ENCODE results near the gene GRIP1. TPM values are rescaled to one million over a fixed set of nuclear protein-coding genes. Genes with fewer than 3 reads are reported as not detected.

Gene GRIP1
- total and polyA plus RNA-seq, 2 donors from 2014 or later: 3.9 to 18.4 TPM

DNA sequence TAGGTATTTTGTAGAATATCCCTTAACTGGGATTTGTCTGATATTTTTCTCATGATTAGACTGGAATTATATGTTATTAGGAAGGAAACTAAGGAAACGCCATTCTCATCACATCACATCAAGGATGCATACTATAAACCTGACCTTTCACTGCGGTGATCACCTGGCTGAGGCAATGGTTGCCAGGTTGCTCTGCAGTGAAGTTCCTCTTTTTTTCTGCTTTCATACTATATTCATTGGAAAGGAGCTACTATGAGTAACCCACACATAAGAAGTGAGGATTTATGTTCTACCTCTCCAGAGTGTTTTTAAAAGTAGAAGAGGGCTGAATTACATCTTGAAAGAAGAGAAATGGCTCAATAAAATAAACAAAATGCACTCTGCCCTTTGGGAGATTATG lies 31.0 kb upstream of the GRIP1 start:
- DNase-seq (no peak), FAIRE-seq (no peak)
- no peak overlapping the region for H3K27ac ChIP-seq (ENCODE audit: low read depth in 2 of 2, low read length in 2 of 2)
- no peak overlapping the region for H3K9ac ChIP-seq (ENCODE audit: low read length in 3 of 3)
- no peaks in the 10 kb centered on the region for H3K9me3 ChIP-seq (ENCODE audit: control insufficient read depth in 2 of 3, insufficient read depth in 1 of 3, low read length in 3 of 3)
- TF ChIP-seq CTCF (IDR thresholded peaks at IDR 0.05; ENCODE audit: borderline replicate concordance, extremely low read depth, insufficient read depth): no peak
- no peak overlapping the region for H3K4me3 ChIP-seq (ENCODE audit: low read length in 3 of 3)
- no peaks in the 10 kb centered on the region for H3K36me3 ChIP-seq (ENCODE audit: control insufficient read depth in 2 of 3, insufficient read depth in 3 of 3, low read length in 3 of 3)
- no peaks in the 10 kb centered on the region for H3K4me1 ChIP-seq (ENCODE audit: control insufficient read depth in 2 of 3, insufficient read depth in 2 of 3, low read depth in 1 of 3, low read length in 3 of 3)
- H3K27me3 ChIP-seq (ENCODE audit: control insufficient read depth, insufficient read depth, low read length): no peaks in the 10 kb centered on the region
- intact Hi-C loops (cut with DNase I): no loop called here

GRCh38 chr12:66709457-66709773 lies 30.5 kb upstream of the GRIP1 start:
- no peak for TF ChIP-seq CTCF (IDR thresholded peaks at IDR 0.05; ENCODE audit: borderline replicate concordance, extremely low read depth, insufficient read depth)
- DNase-seq: no peak
- H3K27me3 ChIP-seq (ENCODE audit: control insufficient read depth, insufficient read depth, low read length): no peaks in the 10 kb centered on the region
- intact Hi-C loops (cut with DNase I): no loop called here
- no peaks in the 10 kb centered on the region for H3K36me3 ChIP-seq (ENCODE audit: control insufficient read depth in 2 of 3, insufficient read depth in 3 of 3, low read length in 3 of 3)
- H3K27ac ChIP-seq (ENCODE audit: low read depth in 2 of 2, low read length in 2 of 2): no peak overlapping the region
- H3K4me3 ChIP-seq (ENCODE audit: low read length in 3 of 3): no peak overlapping the region
- no peaks in the 10 kb centered on the region for H3K9me3 ChIP-seq (ENCODE audit: control insufficient read depth in 2 of 3, insufficient read depth in 1 of 3, low read length in 3 of 3)
- no peak for FAIRE-seq
- H3K4me1 ChIP-seq (ENCODE audit: control insufficient read depth in 2 of 3, insufficient read depth in 2 of 3, low read depth in 1 of 3, low read length in 3 of 3): no peaks in the 10 kb centered on the region
- H3K9ac ChIP-seq (ENCODE audit: low read length in 3 of 3): no peak overlapping the region

GRCh38 chr12:66708704-66709456 lies 30.0 kb upstream of the GRIP1 start:
- no peaks in the 10 kb centered on the region for H3K27me3 ChIP-seq (ENCODE audit: control insufficient read depth, insufficient read depth, low read length)
- H3K36me3 ChIP-seq (ENCODE audit: control insufficient read depth in 2 of 3, insufficient read depth in 3 of 3, low read length in 3 of 3): no peaks in the 10 kb centered on the region
- no peaks in the 10 kb centered on the region for H3K9me3 ChIP-seq (ENCODE audit: control insufficient read depth in 2 of 3, insufficient read depth in 1 of 3, low read length in 3 of 3)
- intact Hi-C loops (cut with DNase I): no loop called here
- H3K4me1 ChIP-seq (ENCODE audit: control insufficient read depth in 2 of 3, insufficient read depth in 2 of 3, low read depth in 1 of 3, low read length in 3 of 3): no peaks in the 10 kb centered on the region
- FAIRE-seq (peak; percentile 74), DNase-seq (peak in 1 of 5 donors; percentile 43)
- peak; percentile 7 for TF ChIP-seq CTCF (IDR thresholded peaks at IDR 0.05; ENCODE audit: borderline replicate concordance, extremely low read depth, insufficient read depth)
- no peak overlapping the region for H3K9ac ChIP-seq (ENCODE audit: low read length in 3 of 3)
- no peak overlapping the region for H3K4me3 ChIP-seq (ENCODE audit: low read length in 3 of 3)
- H3K27ac ChIP-seq (ENCODE audit: low read depth in 2 of 2, low read length in 2 of 2): no peak overlapping the region
